Mesodermal cell (in vitro differentiated cells): ENCODE measurements around the gene BUB1.
"Not testable (repeated sequence)": the region's sequence is repeated elsewhere in the genome, so short reads cannot be mapped to it uniquely, and the experiment has no call there.

Source experiments
- H3K27ac ChIP-seq: 2 replicates; pipeline ENCODE4 v1.7.0; 2013; ENCODE audit warnings: mild to moderate bottlenecking, low read depth, low read length, moderate library complexity; ENCODE audit not compliant: severe bottlenecking
- H3K36me3 ChIP-seq: 2 replicates; pipeline ENCODE4 v1.7.1; 2013; ENCODE audit warnings: mild to moderate bottlenecking, low read length, moderate library complexity; ENCODE audit not compliant: control insufficient read depth, insufficient read depth
- H3K4me1 ChIP-seq: one replicate; pipeline ENCODE4 v1.7.1; 2013; ENCODE audit warnings: mild to moderate bottlenecking, low read length; ENCODE audit not compliant: insufficient read depth, control insufficient read depth, poor library complexity, severe bottlenecking
- H3K4me3 ChIP-seq: 2 replicates; pipeline ENCODE4 v1.7.0; 2013; ENCODE audit warnings: low read length, control low read depth, mild to moderate bottlenecking; ENCODE audit not compliant: insufficient read depth, poor library complexity, severe bottlenecking; ENCODE audit errors: extremely low read depth
- H3K9me3 ChIP-seq: 2 replicates; pipeline ENCODE4 v1.7.1; 2013; ENCODE audit warnings: mild to moderate bottlenecking, low read length, moderate library complexity; ENCODE audit not compliant: control insufficient read depth
- WGBS, 2 experiments: methylation state at CpG; one replicate each; pipeline ENCODE4 v1.1.5; 2013; ENCODE audit warnings: missing lambda C conversion rate in 2 of 2; ENCODE audit not compliant: insufficient coverage in 2 of 2; 5-methylcytosine and 5-hydroxymethylcytosine counted together

BUB1 gene

GRCh38 chr2:110714452-110715224 is 36.8 kb upstream of the BUB1 start:
- WGBS, 2 experiments: 87 to 88% methylated on average over 4 to 6 of the region's 6 CpGs
- H3K9me3 ChIP-seq: no peaks in the 10 kb centered on the region
- no peak overlapping the region for H3K4me3 ChIP-seq
- no peaks in the 10 kb centered on the region for H3K4me1 ChIP-seq
- H3K36me3 ChIP-seq: no peaks in the 10 kb centered on the region
- H3K27ac ChIP-seq: no peak overlapping the region

GRCh38 chr2:110713513-110714362 is 35.9 kb upstream of the BUB1 start:
- Histone ChIP-seq H3K27ac (no peak overlapping the region), H3K9me3 (no peaks in the 10 kb centered on the region), H3K4me3 (no peak overlapping the region), H3K4me1 (no peaks in the 10 kb centered on the region), H3K36me3 (no peaks in the 10 kb centered on the region)
- 88 to 95% methylated on average over 5 to 6 of the region's 6 CpGs for WGBS, 2 experiments

- H3K9me3 ChIP-seq: no peaks in the 10 kb centered on the region
- no CpG with 5 or more reads among the region's 1 CpG for WGBS, 2 experiments
- no peaks in the 10 kb centered on the region for H3K4me1 ChIP-seq
- no peak overlapping the region for H3K4me3 ChIP-seq
- H3K27ac ChIP-seq: no peak overlapping the region
- no peaks in the 10 kb centered on the region for H3K36me3 ChIP-seq
Measured at GRCh38 chr2:110712737-110713136, 34.9 kb upstream of the BUB1 start.

- H3K4me1 ChIP-seq: no peaks in the 10 kb centered on the region
- H3K27ac ChIP-seq: no peak overlapping the region
- H3K9me3 ChIP-seq: no peaks in the 10 kb centered on the region
- no peak overlapping the region for H3K4me3 ChIP-seq
- H3K36me3 ChIP-seq: no peaks in the 10 kb centered on the region
- WGBS, 2 experiments: 56 to 70% methylated on average over 1 of the region's 1 CpG
Measured at GRCh38 chr2:110708455-110708854, 30.6 kb upstream of the BUB1 start.

- Histone ChIP-seq H3K4me1 (no peaks in the 10 kb centered on the region), H3K9me3 (no peaks in the 10 kb centered on the region), H3K27ac (no peak overlapping the region), H3K4me3 (no peak overlapping the region), H3K36me3 (no peaks in the 10 kb centered on the region)
- WGBS, 2 experiments: no CpG with 5 or more reads among the region's 1 CpG
Measured at GRCh38 chr2:110707386-110707965, 29.6 kb upstream of the BUB1 start.

- Histone ChIP-seq H3K4me3 (no peak overlapping the region), H3K36me3 (no peaks in the 10 kb centered on the region), H3K9me3 (no peaks in the 10 kb centered on the region), H3K27ac (no peak overlapping the region), H3K4me1 (peaks cover 3% of the 10 kb centered on the region)
- no CpG with 5 or more reads among the region's 2 CpGs for WGBS, 2 experiments
Measured at GRCh38 chr2:110702514-110703380, 24.9 kb upstream of the BUB1 start.

- not testable (repeated sequence) for H3K4me1 ChIP-seq, H3K36me3 ChIP-seq, H3K4me3 ChIP-seq, H3K9me3 ChIP-seq, H3K27ac ChIP-seq
- WGBS, 2 experiments: no CpG with 5 or more reads among the region's 6 CpGs
Measured at GRCh38 chr2:110698253-110698652, 20.4 kb upstream of the BUB1 start.

- peak overlapping the region; percentile 79 for H3K27ac ChIP-seq
- 0 to 56% methylated on average over 1 to 3 of the region's 5 CpGs for WGBS, 2 experiments
- H3K9me3 ChIP-seq: not testable (repeated sequence)
Measured at GRCh38 chr2:110695146-110695898, 17.5 kb upstream of the BUB1 start.

GRCh38 chr2:110691612-110692258 is 13.9 kb upstream of the BUB1 start:
- Histone ChIP-seq H3K4me1 (peaks cover 3% of the 10 kb centered on the region), H3K27ac (no peak overlapping the region), H3K4me3 (no peak overlapping the region), H3K9me3 (peaks cover 11% of the 10 kb centered on the region), H3K36me3 (no peaks in the 10 kb centered on the region)
- 92 to 95% methylated on average over 8 of the region's 11 CpGs for WGBS, 2 experiments

More at GRCh38 chr2:110695146-110695898, 17.5 kb upstream of the BUB1 start:
- H3K4me1 ChIP-seq, H3K4me3 ChIP-seq, H3K36me3 ChIP-seq: not testable (repeated sequence)
